Immature natural killer cell (primary cell): ENCODE results near the gene SPAG6. TPM values are rescaled to one million over a fixed set of nuclear protein-coding genes. Genes with fewer than 3 reads are reported as not detected.

Source experiments
- DNase-seq, 3 donors: peaks; one replicate each; pipeline ENCODE4 v3.0.0; 2022; ENCODE audit warnings: mixed read lengths in 1 of 3
- H3K27ac Mint-ChIP-seq, 6 donors: one replicate each; pipeline ENCODE4 v1.8.0; 2020; ENCODE audit warnings: mixed read lengths in 6 of 6, mild to moderate bottlenecking in 5 of 6, inconsistent platforms in 4 of 6, moderate library complexity in 3 of 6
- H3K27me3 Mint-ChIP-seq, 3 donors: one replicate each; pipeline ENCODE4 v1.8.0; 2020 to 2021; ENCODE audit warnings: low read depth in 3 of 3, mild to moderate bottlenecking in 3 of 3, mixed read lengths in 3 of 3, moderate library complexity in 3 of 3, inconsistent platforms in 1 of 3
- H3K36me3 Mint-ChIP-seq, 3 donors: one replicate each; pipeline ENCODE4 v1.8.0; 2020; ENCODE audit warnings: mixed read lengths in 3 of 3, inconsistent platforms in 2 of 3, mild to moderate bottlenecking in 2 of 3
- H3K4me1 Mint-ChIP-seq, 2 donors: one replicate each; pipeline ENCODE4 v1.8.0; 2020; ENCODE audit warnings: inconsistent platforms in 2 of 2, mild to moderate bottlenecking in 2 of 2, mixed read lengths in 2 of 2, moderate library complexity in 1 of 2
- H3K4me3 Mint-ChIP-seq, 5 donors: one replicate each; pipeline ENCODE4 v1.8.0; 2020; ENCODE audit warnings: mild to moderate bottlenecking in 5 of 5, mixed read lengths in 5 of 5, inconsistent platforms in 3 of 5, moderate library complexity in 3 of 5
- H3K9me3 Mint-ChIP-seq, 6 donors: one replicate each; pipeline ENCODE4 v1.8.0; 2020; ENCODE audit warnings: mild to moderate bottlenecking in 6 of 6, mixed read lengths in 6 of 6, inconsistent platforms in 4 of 6, moderate library complexity in 3 of 6
- polyA plus RNA-seq, 3 donors: library from polyadenylated mRNA; unstranded; fragments of 300-500 nt; fragmentation: Illumina TruSeq; gene quantifications; one replicate each; pipeline ENCODE4 v1.2.3, GENCODE V29; 2021

Gene SPAG6
- polyA plus RNA-seq, 3 donors from 2014 or later, result not detected

- Mint-ChIP-seq H3K27ac (no peak overlapping the region), H3K36me3 (no peaks in the 10 kb centered on the region), H3K4me3 (no peak overlapping the region), H3K4me1 (peaks cover 0 to 15% of the 10 kb centered on the region in 2 donors), H3K27me3 (peaks cover 0 to 2% (median 0%) of the 10 kb centered on the region in 3 donors), H3K9me3 (no peaks in the 10 kb centered on the region)
- no peak for DNase-seq
These were observed 18.0 kb downstream of the SPAG6 start for GRCh38 chr10:22363305-22363704.

- peaks cover 0 to 2% (median 0%) of the 10 kb centered on the region in 3 donors for H3K27me3 Mint-ChIP-seq
- no peak overlapping the region for H3K27ac Mint-ChIP-seq
- H3K36me3 Mint-ChIP-seq, result no peaks in the 10 kb centered on the region
- no peaks in the 10 kb centered on the region for H3K9me3 Mint-ChIP-seq
- H3K4me3 Mint-ChIP-seq, result no peak overlapping the region
- DNase-seq, result no peak
- peaks cover 0 to 15% of the 10 kb centered on the region in 2 donors for H3K4me1 Mint-ChIP-seq
These were observed 19.3 kb downstream of the SPAG6 start for GRCh38 chr10:22364407-22365140.

- H3K9me3 Mint-ChIP-seq, result no peaks in the 10 kb centered on the region
- no peaks in the 10 kb centered on the region for H3K36me3 Mint-ChIP-seq
- DNase-seq, result no peak
- no peak overlapping the region for H3K27ac Mint-ChIP-seq
- peaks cover 0 to 15% of the 10 kb centered on the region in 2 donors for H3K4me1 Mint-ChIP-seq
- peaks cover 0 to 2% (median 0%) of the 10 kb centered on the region in 3 donors for H3K27me3 Mint-ChIP-seq
- no peak overlapping the region for H3K4me3 Mint-ChIP-seq
These were observed 19.9 kb downstream of the SPAG6 start for GRCh38 chr10:22365233-22365632.

DNA sequence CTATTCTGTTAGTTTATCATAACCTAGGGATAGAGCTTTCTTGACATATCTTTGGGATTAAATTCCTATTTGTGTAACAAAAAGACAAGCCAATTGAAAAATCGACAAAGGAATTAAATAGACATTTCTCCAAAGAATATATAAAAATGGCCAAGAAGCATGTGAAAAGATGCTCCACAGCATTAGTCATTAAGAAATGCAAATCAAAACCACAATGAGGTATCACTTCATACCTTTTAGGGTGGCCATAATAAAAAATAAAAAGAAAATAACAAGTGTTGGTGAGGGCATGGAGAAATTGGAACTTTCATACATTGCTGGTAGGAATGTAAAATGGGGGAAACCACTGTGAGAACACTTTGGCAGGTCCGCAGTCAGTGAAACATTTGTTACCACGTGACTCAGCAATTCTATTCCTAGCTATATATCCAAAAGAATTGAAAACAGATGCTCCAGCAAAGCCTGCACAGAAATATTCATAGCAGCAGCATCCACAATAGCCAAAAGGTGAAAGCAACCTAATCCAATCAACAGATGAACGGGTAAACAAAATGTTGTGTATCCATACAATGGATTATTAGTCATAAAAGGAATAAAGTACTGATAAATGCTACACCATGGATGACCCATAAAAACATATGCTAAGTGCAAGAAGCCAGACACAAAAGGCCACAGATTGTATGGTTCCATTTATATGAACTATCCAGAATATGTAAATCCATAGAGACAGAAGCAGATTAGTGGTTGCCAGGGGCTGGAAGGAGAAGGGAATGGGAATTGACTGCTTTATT, 20.5 kb downstream of the SPAG6 start:
- no peak overlapping the region for H3K27ac Mint-ChIP-seq
- H3K4me3 Mint-ChIP-seq, result no peak overlapping the region
- peaks cover 0 to 2% (median 0%) of the 10 kb centered on the region in 3 donors for H3K27me3 Mint-ChIP-seq
- no peaks in the 10 kb centered on the region for H3K9me3 Mint-ChIP-seq
- peaks cover 0 to 15% of the 10 kb centered on the region in 2 donors for H3K4me1 Mint-ChIP-seq
- H3K36me3 Mint-ChIP-seq, result no peaks in the 10 kb centered on the region
- no peak for DNase-seq

DNA sequence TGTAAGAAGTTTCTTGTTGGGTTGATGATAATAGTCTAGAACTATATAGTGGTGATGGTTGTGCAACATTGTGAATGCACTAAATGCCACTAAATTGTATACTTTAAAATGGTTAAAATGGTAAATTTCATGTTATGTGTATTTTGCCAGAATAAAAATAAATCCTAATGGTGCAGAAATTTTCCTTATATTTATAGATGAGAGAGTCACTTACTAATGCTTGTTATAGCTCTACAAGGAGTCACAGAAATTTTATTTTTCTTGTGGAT, 21.1 kb downstream of the SPAG6 start:
- Mint-ChIP-seq H3K36me3 (no peaks in the 10 kb centered on the region), H3K4me3 (no peak overlapping the region), H3K27me3 (peaks cover 0 to 2% (median 0%) of the 10 kb centered on the region in 3 donors), H3K27ac (no peak overlapping the region), H3K4me1 (peaks cover 0 to 15% of the 10 kb centered on the region in 2 donors), H3K9me3 (no peaks in the 10 kb centered on the region)
- no peak for DNase-seq

DNA sequence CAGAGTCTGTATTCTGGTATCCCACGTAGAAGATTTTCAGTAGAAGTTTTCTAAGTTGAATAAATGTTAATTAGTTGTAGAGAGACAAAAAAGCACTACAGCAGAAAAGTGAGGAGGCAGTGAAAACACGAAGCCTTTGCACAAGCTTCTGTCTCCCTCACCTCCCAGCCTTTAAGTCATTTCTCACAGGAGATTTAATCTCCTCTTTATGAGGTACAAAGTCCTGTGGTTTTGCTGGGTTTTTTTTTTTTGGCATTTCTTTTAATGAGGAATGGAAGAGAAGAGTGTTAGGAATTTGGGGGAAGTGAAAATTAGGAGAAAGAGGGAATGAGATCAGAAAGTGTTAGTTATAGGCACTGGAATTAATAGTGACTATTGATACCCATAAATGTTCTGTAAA, 21.5 kb downstream of the SPAG6 start:
- H3K4me3 Mint-ChIP-seq, result no peak overlapping the region
- no peaks in the 10 kb centered on the region for H3K36me3 Mint-ChIP-seq
- H3K27me3 Mint-ChIP-seq, result peaks cover 0 to 2% (median 0%) of the 10 kb centered on the region in 3 donors
- no peaks in the 10 kb centered on the region for H3K9me3 Mint-ChIP-seq
- DNase-seq, result no peak
- H3K4me1 Mint-ChIP-seq, result peaks cover 0 to 15% of the 10 kb centered on the region in 2 donors
- no peak overlapping the region for H3K27ac Mint-ChIP-seq

- no peak overlapping the region for H3K27ac Mint-ChIP-seq
- no peaks in the 10 kb centered on the region for H3K9me3 Mint-ChIP-seq
- H3K27me3 Mint-ChIP-seq, result peaks cover 0 to 2% (median 0%) of the 10 kb centered on the region in 3 donors
- no peak for DNase-seq
- no peaks in the 10 kb centered on the region for H3K36me3 Mint-ChIP-seq
- H3K4me1 Mint-ChIP-seq, result peaks cover 0 to 15% of the 10 kb centered on the region in 2 donors
- H3K4me3 Mint-ChIP-seq, result no peak overlapping the region
These were observed 22.2 kb downstream of the SPAG6 start for GRCh38 chr10:22367471-22367870.

GRCh38 chr10:22368402-22368801, 23.1 kb downstream of the SPAG6 start:
- Mint-ChIP-seq H3K9me3 (no peaks in the 10 kb centered on the region), H3K36me3 (no peaks in the 10 kb centered on the region), H3K4me3 (no peak overlapping the region), H3K27ac (no peak overlapping the region), H3K4me1 (peaks cover 0 to 15% of the 10 kb centered on the region in 2 donors), H3K27me3 (peaks cover 0 to 4% (median 0%) of the 10 kb centered on the region in 3 donors)
- no peak for DNase-seq

- H3K9me3 Mint-ChIP-seq, result no peaks in the 10 kb centered on the region
- peaks cover 0 to 6% (median 0%) of the 10 kb centered on the region in 3 donors for H3K27me3 Mint-ChIP-seq
These were observed 23.7 kb downstream of the SPAG6 start for GRCh38 chr10:22368981-22369380.

DNA sequence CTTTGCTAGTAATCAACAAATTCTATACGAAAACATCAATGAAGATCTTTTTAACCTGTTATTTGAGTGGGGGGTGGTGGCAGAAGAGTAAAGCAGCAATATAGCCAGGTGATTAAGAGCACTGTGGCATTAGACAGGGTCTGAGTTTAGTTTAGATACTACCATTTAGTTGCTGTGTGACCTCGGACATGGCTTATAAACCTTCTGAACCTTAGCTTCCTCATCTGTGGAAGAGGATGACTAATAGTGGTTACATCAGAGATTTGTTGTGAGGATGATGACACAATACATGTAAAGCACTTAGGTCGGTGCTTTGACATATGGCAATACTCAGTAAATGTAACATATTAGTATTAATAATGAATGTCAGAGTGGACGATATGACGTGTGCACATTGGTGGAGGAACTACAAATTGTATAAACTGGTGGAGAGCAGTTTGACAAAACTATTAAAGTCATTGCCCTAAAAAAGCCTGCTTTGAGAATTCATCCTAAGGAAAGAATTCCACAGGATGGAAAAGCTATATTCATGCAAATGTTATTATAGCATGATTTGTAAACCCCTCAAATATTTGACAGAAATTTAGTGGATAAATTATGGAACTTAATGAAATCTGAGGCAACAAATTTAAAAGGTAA, 24.3 kb downstream of the SPAG6 start:
- H3K9me3 Mint-ChIP-seq, result no peaks in the 10 kb centered on the region
- no peak for DNase-seq
- peaks cover 0 to 6% (median 0%) of the 10 kb centered on the region in 3 donors for H3K27me3 Mint-ChIP-seq
- no peaks in the 10 kb centered on the region for H3K36me3 Mint-ChIP-seq
- no peak overlapping the region for H3K27ac Mint-ChIP-seq
- peaks cover 0 to 15% of the 10 kb centered on the region in 2 donors for H3K4me1 Mint-ChIP-seq
- no peak overlapping the region for H3K4me3 Mint-ChIP-seq

More at GRCh38 chr10:22368981-22369380, 23.7 kb downstream of the SPAG6 start:
- Mint-ChIP-seq H3K4me3 (no peak overlapping the region), H3K27ac (no peak overlapping the region), H3K36me3 (no peaks in the 10 kb centered on the region), H3K4me1 (peaks cover 0 to 15% of the 10 kb centered on the region in 2 donors)
- no peak for DNase-seq

- no peak overlapping the region for H3K4me3 Mint-ChIP-seq
These were observed 25.0 kb downstream of the SPAG6 start for GRCh38 chr10:22370320-22370719.

DNA sequence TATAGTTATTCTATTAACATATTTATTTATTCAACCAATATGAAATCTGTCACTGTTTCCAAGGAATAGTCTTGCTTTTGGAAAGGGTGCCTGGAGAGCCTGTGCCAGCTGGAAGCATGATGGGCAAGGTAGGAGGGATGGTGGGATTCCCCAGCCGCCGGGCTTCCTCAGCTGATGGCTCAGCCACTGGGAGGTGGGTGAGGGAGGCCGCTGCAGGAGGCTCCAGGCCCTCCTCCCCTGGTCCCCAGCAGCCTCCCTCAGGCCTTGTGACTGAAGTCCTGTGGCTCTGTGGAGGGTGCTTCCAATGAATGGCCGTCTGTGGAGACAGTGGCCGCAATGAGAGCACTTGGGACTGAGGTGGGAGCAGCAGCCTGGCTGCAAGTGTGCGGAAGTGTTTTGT, 27.0 kb downstream of the SPAG6 start:
- Mint-ChIP-seq H3K4me1 (peaks cover 0 to 8% of the 10 kb centered on the region in 2 donors), H3K27me3 (peaks cover 0 to 5% (median 2%) of the 10 kb centered on the region in 3 donors), H3K4me3 (no peak overlapping the region), H3K9me3 (peaks cover 0 to 2% (median 0%) of the 10 kb centered on the region in 6 donors), H3K27ac (no peak overlapping the region), H3K36me3 (no peaks in the 10 kb centered on the region)
- no peak for DNase-seq

More at GRCh38 chr10:22370320-22370719, 25.0 kb downstream of the SPAG6 start:
- Mint-ChIP-seq H3K27ac (no peak overlapping the region), H3K27me3 (peaks cover 0 to 6% (median 0%) of the 10 kb centered on the region in 3 donors), H3K36me3 (no peaks in the 10 kb centered on the region), H3K4me1 (peaks cover 0 to 15% of the 10 kb centered on the region in 2 donors), H3K9me3 (no peaks in the 10 kb centered on the region)
- DNase-seq, result no peak

DNA sequence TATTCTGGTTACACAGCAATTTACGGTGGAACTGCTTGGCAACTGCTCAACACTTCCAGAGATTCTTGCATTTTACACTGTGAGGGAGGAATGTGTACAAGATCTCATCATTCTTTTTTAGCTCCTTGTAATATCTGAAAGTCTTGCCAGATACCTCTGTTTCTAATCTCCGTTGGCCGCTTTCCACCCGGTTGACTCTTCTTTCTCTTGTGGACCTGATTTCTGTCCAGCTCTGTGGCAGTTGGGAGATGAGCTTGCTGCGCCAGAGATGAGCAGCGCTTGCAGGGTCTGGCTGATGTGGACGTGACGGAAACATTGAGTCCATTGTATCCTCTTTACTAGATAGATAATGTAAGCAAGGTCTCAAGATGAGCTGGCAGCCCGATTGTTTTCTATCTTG, 27.6 kb downstream of the SPAG6 start:
- peaks cover 0 to 2% of the 10 kb centered on the region in 2 donors for H3K4me1 Mint-ChIP-seq
- DNase-seq, result no peak
- no peaks in the 10 kb centered on the region for H3K36me3 Mint-ChIP-seq
- no peak overlapping the region for H3K27ac Mint-ChIP-seq
- peaks cover 0 to 5% (median 2%) of the 10 kb centered on the region in 3 donors for H3K27me3 Mint-ChIP-seq
- H3K9me3 Mint-ChIP-seq, result peaks cover 0 to 2% (median 0%) of the 10 kb centered on the region in 6 donors
- no peak overlapping the region for H3K4me3 Mint-ChIP-seq
